Measurements from ENCODE around the gene TARP.

DNA sequence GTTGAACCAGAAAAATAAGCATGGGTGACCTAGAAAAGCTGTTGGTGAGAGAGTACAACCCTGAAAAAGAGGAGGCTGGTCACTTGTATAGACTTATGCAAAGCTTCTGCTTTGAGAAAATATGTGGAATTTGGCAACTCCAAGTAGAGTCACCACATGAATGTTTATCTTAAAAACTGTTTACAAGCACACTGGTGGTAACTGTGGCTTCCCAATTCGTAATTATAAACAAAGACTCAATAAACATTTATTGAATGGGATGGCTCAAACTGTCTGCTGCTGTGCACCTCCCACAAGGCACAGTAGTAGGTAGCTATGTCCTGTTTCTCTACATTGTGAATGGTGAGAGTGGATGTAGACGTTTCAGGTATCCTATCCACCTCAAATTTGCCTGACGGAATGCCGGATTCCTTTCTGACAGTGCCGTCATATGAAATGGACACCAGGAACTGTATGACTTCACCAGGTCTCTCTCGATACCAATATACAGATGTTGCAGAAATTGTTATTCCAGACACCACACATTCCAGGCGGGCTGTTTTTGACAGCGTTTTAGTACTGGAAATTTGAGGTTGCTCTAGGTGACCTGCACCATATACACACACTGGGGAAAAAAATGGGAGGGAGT, 43.4 kb upstream of the TARP start:
- TF ChIP-seq ZFP30 (CRISPR knock-in tag; IDR thresholded peaks at IDR 0.05) = no peak
- TF ChIP-seq GLIS3 (CRISPR knock-in tag; IDR thresholded peaks at IDR 0.05) = no peak
- TF ChIP-seq TOX (CRISPR knock-in tag; IDR thresholded peaks at IDR 0.05; ENCODE audit: borderline replicate concordance) = no peak
- no peak for TF ChIP-seq ZNF70 (CRISPR knock-in tag; IDR thresholded peaks at IDR 0.05)
- no peak for TF ChIP-seq BACH2 (CRISPR knock-in tag; IDR thresholded peaks at IDR 0.05; ENCODE audit: borderline replicate concordance)
- no peak for TF ChIP-seq TCF4 (CRISPR knock-in tag; IDR thresholded peaks at IDR 0.05; ENCODE audit: borderline replicate concordance)

All from SK-N-SH treated with all-trans-retinoic acid at 6 μM for 48 hours (cell line).